Left kidney (tissue), 2 donors: ENCODE results near the gene WWP2. TPM values are rescaled to one million over a fixed set of nuclear protein-coding genes. Genes with fewer than 3 reads are reported as not detected.

ENCODE experiments used
- DNase-seq: peaks from one replicate; pipeline ENCODE4 v3.0.0-alpha.2; 2013
- polyA plus RNA-seq: library from polyadenylated mRNA; unstranded; fragments of 120-200 nt; gene quantifications from one replicate; pipeline ENCODE4 v1.2.1, GENCODE V29; 2013; ENCODE audit not compliant: insufficient read length

The WWP2 gene
- polyA plus RNA-seq, 1 donor, result 46.2 TPM

GRCh38 chr16:69889295-69889964 lies 127.3 kb downstream of the WWP2 start:
- DNase-seq, result no peak

GRCh38 chr16:69890114-69890891 lies 128.2 kb downstream of the WWP2 start:
- peak; percentile 85 for DNase-seq

- no peak for DNase-seq
These were observed 128.8 kb downstream of the WWP2 start for GRCh38 chr16:69890892-69891282.

GRCh38 chr16:69892378-69892777 lies 130.2 kb downstream of the WWP2 start:
- DNase-seq, result no peak

- no peak for DNase-seq
These were observed 131.0 kb downstream of the WWP2 start for GRCh38 chr16:69893106-69893505.

- no peak for DNase-seq
These were observed 132.5 kb downstream of the WWP2 start for GRCh38 chr16:69894676-69895075.

GRCh38 chr16:69903865-69904415 lies 141.8 kb downstream of the WWP2 start:
- no peak for DNase-seq

- no peak for DNase-seq
These were observed 142.5 kb downstream of the WWP2 start for GRCh38 chr16:69904495-69905170.

GRCh38 chr16:69905171-69905555 lies 143.0 kb downstream of the WWP2 start:
- no peak for DNase-seq

- DNase-seq, result no peak
These were observed 144.8 kb downstream of the WWP2 start for GRCh38 chr16:69906838-69907401.

- DNase-seq, result no peak
These were observed 146.9 kb downstream of the WWP2 start for GRCh38 chr16:69909043-69909442.

GRCh38 chr16:69909760-69910159 lies 147.6 kb downstream of the WWP2 start:
- no peak for DNase-seq

- no peak for DNase-seq
These were observed 148.8 kb downstream of the WWP2 start for GRCh38 chr16:69910964-69911363.

GRCh38 chr16:69916462-69916861 lies 154.3 kb downstream of the WWP2 start:
- no peak for DNase-seq

GRCh38 chr16:69917311-69917710 lies 155.2 kb downstream of the WWP2 start:
- no peak for DNase-seq

- DNase-seq, result peak; percentile 54
These were observed 155.6 kb downstream of the WWP2 start for GRCh38 chr16:69917739-69918138.

GRCh38 chr16:69918241-69918640 lies 156.1 kb downstream of the WWP2 start:
- DNase-seq, result no peak

- DNase-seq, result no peak
These were observed 159.0 kb downstream of the WWP2 start for GRCh38 chr16:69921127-69921526.

GRCh38 chr16:69922200-69922599 lies 160.1 kb downstream of the WWP2 start:
- no peak for DNase-seq

GRCh38 chr16:69924041-69924775 lies 162.1 kb downstream of the WWP2 start:
- no peak for DNase-seq

- DNase-seq, result peak; percentile 61
These were observed 162.7 kb downstream of the WWP2 start for GRCh38 chr16:69924777-69925191.

GRCh38 chr16:69925311-69925710 lies 163.2 kb downstream of the WWP2 start:
- DNase-seq, result no peak
